ENCODE measurements around the gene STX1B.

The STX1B gene

GRCh38 chr16:31010585-31011325 lies at the start of gene STX1B:
TSS of gene STX1B (minus strand) at chr16:31010638. CDS start at chr16:31010396, 242 bp downstream.
- H3K4me1 ChIP-seq (ENCODE audit: control insufficient read depth, insufficient read depth, low read length): peaks cover 20% of the 10 kb centered on the region
- H3K36me3 ChIP-seq (ENCODE audit: control insufficient read depth, insufficient read depth, low read length): no peaks in the 10 kb centered on the region
- H3K4me3 ChIP-seq (ENCODE audit: low read depth, low read length): peak within 1 kb of the TSS; percentile 71
- H3K9ac ChIP-seq (ENCODE audit: low read length): peak within 1 kb of the TSS; percentile 19
- no peaks in the 10 kb centered on the region for H3K9me3 ChIP-seq (ENCODE audit: control insufficient read depth, insufficient read depth, low read depth, low read length)
- H3K27me3 ChIP-seq (ENCODE audit: control insufficient read depth, insufficient read depth, low read length): peaks cover 17% of the 10 kb centered on the region
- H3K27ac ChIP-seq (ENCODE audit: low read depth, low read length): no peak within 1 kb of the TSS

DNA sequence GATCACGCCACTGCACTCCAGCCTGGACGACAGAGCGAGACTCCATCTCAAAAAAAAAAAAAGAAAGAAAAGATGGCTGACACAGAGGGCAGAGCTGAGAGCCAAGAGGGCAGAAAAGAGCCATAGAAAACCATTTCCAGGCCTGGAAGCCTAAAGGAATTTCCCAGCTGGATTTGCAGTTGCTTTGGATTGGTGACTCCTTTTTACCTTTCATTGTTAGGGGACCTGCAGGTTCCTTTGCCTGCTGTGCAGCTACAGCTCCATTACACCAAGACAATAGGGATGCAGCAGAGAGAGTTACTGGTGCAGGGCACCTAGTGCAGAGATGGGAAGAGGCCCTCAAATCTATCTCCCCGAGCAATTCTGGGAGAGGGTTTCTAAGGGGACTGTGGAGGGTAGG lies 45.2 kb upstream of the STX1B start:
- no peaks in the 10 kb centered on the region for H3K27me3 ChIP-seq (ENCODE audit: control insufficient read depth, insufficient read depth, low read length)

GRCh38 chr16:31052114-31052513 lies 41.7 kb upstream of the STX1B start:
- no peak overlapping the region for H3K4me3 ChIP-seq (ENCODE audit: low read depth, low read length)
- no peaks in the 10 kb centered on the region for H3K4me1 ChIP-seq (ENCODE audit: control insufficient read depth, insufficient read depth, low read length)
- no peak overlapping the region for H3K27ac ChIP-seq (ENCODE audit: low read depth, low read length)
- H3K9me3 ChIP-seq (ENCODE audit: control insufficient read depth, insufficient read depth, low read depth, low read length): no peaks in the 10 kb centered on the region
- H3K27me3 ChIP-seq (ENCODE audit: control insufficient read depth, insufficient read depth, low read length): no peaks in the 10 kb centered on the region
- no peak overlapping the region for H3K9ac ChIP-seq (ENCODE audit: low read length)
- no peaks in the 10 kb centered on the region for H3K36me3 ChIP-seq (ENCODE audit: control insufficient read depth, insufficient read depth, low read length)

More for the DNA sequence above, 45.2 kb upstream of the STX1B start:
- Histone ChIP-seq H3K27ac (ENCODE audit: low read depth, low read length) (no peak overlapping the region), H3K36me3 (ENCODE audit: control insufficient read depth, insufficient read depth, low read length) (peaks cover 8% of the 10 kb centered on the region; the same call in 1 of the 2 replicates), H3K9ac (ENCODE audit: low read length) (no peak overlapping the region), H3K4me3 (ENCODE audit: low read depth, low read length) (no peak overlapping the region), H3K4me1 (ENCODE audit: control insufficient read depth, insufficient read depth, low read length) (no peaks in the 10 kb centered on the region), H3K9me3 (ENCODE audit: control insufficient read depth, insufficient read depth, low read depth, low read length) (no peaks in the 10 kb centered on the region)

- Histone ChIP-seq H3K9ac (ENCODE audit: low read length) (no peak overlapping the region), H3K9me3 (ENCODE audit: control insufficient read depth, insufficient read depth, low read depth, low read length) (no peaks in the 10 kb centered on the region), H3K36me3 (ENCODE audit: control insufficient read depth, insufficient read depth, low read length) (no peaks in the 10 kb centered on the region), H3K27ac (ENCODE audit: low read depth, low read length) (no peak overlapping the region), H3K4me1 (ENCODE audit: control insufficient read depth, insufficient read depth, low read length) (no peaks in the 10 kb centered on the region), H3K27me3 (ENCODE audit: control insufficient read depth, insufficient read depth, low read length) (no peaks in the 10 kb centered on the region), H3K4me3 (ENCODE audit: low read depth, low read length) (no peak overlapping the region)
Observed at GRCh38 chr16:31050280-31051030, 40.0 kb upstream of the STX1B start.

DNA sequence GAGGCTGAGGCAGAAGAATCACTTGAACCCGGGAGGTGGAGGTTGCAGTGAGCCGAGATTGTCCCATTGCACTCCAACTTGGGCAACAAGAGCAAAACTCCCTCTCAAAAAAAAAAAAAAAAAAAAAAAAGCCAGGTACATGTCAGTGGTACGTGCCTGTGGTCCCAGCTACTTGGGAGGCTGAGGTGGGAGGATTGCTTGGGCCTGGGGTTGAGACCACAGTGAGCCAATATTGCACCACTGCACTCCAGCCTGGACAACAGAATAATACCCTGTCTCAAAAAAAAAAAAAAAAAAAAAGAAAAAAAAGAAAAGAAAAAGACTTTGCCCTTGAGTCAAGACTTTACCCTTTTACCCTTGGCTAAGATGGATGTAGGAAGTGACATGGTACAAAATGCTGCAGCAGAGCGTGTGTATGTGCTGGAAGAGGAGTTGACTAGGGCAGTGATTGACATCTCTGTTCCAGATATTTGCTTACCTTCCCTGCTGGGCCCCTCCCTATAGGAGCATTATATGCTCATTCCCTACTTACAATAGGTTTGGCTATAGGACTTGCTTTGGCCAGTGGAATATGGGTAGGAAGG lies 33.6 kb upstream of the STX1B start:
- Histone ChIP-seq H3K27me3 (ENCODE audit: control insufficient read depth, insufficient read depth, low read length) (no peaks in the 10 kb centered on the region), H3K36me3 (ENCODE audit: control insufficient read depth, insufficient read depth, low read length) (peaks cover 12% of the 10 kb centered on the region), H3K4me1 (ENCODE audit: control insufficient read depth, insufficient read depth, low read length) (no peaks in the 10 kb centered on the region), H3K9me3 (ENCODE audit: control insufficient read depth, insufficient read depth, low read depth, low read length) (no peaks in the 10 kb centered on the region), H3K9ac (ENCODE audit: low read length) (no peak overlapping the region), H3K4me3 (ENCODE audit: low read depth, low read length) (no peak overlapping the region), H3K27ac (ENCODE audit: low read depth, low read length) (no peak overlapping the region)

DNA sequence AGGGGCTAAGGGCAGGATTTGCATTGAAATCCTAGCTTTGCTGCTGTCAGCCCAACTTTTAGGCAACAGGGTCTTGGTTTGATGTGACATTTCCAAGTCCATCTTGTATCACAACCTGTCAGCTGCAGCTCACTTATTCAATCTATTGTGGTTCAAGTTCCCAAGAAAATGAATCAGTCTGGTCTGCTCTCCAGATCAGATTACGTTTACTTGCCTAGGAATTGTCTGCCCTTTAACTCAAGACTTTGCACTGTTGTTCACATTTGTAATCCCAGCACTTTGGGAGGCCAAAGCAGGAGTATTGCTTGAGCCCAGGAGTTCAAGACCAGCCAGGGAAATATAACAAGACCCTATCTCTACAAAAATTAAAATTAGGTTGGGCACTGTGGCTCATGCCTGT lies 32.9 kb upstream of the STX1B start:
- Histone ChIP-seq H3K4me3 (ENCODE audit: low read depth, low read length) (no peak overlapping the region), H3K27me3 (ENCODE audit: control insufficient read depth, insufficient read depth, low read length) (no peaks in the 10 kb centered on the region), H3K4me1 (ENCODE audit: control insufficient read depth, insufficient read depth, low read length) (no peaks in the 10 kb centered on the region), H3K9ac (ENCODE audit: low read length) (no peak overlapping the region), H3K27ac (ENCODE audit: low read depth, low read length) (no peak overlapping the region), H3K9me3 (ENCODE audit: control insufficient read depth, insufficient read depth, low read depth, low read length) (no peaks in the 10 kb centered on the region), H3K36me3 (ENCODE audit: control insufficient read depth, insufficient read depth, low read length) (peaks cover 13% of the 10 kb centered on the region)

GRCh38 chr16:31042866-31043265 lies 32.4 kb upstream of the STX1B start:
- peaks cover 13% of the 10 kb centered on the region for H3K36me3 ChIP-seq (ENCODE audit: control insufficient read depth, insufficient read depth, low read length)
- no peaks in the 10 kb centered on the region for H3K27me3 ChIP-seq (ENCODE audit: control insufficient read depth, insufficient read depth, low read length)
- peak overlapping the region; percentile 53; the same call in 1 of the 2 replicates for H3K4me3 ChIP-seq (ENCODE audit: low read depth, low read length)
- no peaks in the 10 kb centered on the region for H3K9me3 ChIP-seq (ENCODE audit: control insufficient read depth, insufficient read depth, low read depth, low read length)
- no peak overlapping the region for H3K27ac ChIP-seq (ENCODE audit: low read depth, low read length)
- no peak overlapping the region for H3K9ac ChIP-seq (ENCODE audit: low read length)
- no peaks in the 10 kb centered on the region for H3K4me1 ChIP-seq (ENCODE audit: control insufficient read depth, insufficient read depth, low read length)

DNA sequence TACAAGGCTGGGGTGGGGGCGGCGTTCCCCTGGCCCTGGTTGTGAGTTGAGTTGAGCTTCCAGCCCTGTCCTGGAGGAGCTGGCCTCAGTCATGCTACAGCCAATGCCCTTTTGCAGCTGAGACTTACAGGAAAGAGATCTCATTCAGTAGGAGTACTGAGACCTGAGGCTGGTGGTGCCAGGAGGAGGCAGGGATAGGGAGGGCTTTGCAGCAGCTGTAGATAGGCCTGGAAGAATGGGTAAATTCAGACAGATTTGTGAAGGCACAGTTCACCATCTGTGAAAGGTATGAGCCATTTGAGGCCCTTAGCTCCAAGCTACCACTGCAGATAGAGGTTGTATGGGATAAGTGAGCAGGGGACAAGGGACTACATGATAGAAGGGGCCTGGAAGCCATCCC lies 28.6 kb upstream of the STX1B start:
- Histone ChIP-seq H3K4me3 (ENCODE audit: low read depth, low read length) (no peak overlapping the region), H3K9ac (ENCODE audit: low read length) (no peak overlapping the region), H3K36me3 (ENCODE audit: control insufficient read depth, insufficient read depth, low read length) (peaks cover 13% of the 10 kb centered on the region), H3K9me3 (ENCODE audit: control insufficient read depth, insufficient read depth, low read depth, low read length) (no peaks in the 10 kb centered on the region), H3K27ac (ENCODE audit: low read depth, low read length) (no peak overlapping the region), H3K27me3 (ENCODE audit: control insufficient read depth, insufficient read depth, low read length) (no peaks in the 10 kb centered on the region), H3K4me1 (ENCODE audit: control insufficient read depth, insufficient read depth, low read length) (no peaks in the 10 kb centered on the region)

DNA sequence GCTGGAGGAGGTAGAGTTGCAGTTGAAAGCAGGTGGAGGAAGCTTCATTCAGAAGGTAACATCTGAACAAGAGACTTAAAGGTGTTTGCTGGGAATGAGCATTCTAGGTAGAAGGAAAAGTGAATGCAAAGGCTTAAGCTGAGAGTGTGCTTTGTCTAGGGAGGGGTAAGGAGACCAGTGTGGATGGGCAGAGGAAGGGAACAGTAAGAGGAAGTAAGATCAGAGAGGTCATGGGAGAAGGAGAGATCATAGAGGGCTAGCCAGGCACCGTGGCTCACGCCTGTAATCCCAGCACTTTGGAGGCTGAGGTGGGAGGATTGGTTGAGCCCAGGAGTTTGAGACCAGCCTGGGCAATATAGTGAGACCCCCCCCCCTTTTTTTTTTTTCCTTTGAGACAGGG lies 26.3 kb upstream of the STX1B start:
- Histone ChIP-seq H3K27ac (ENCODE audit: low read depth, low read length) (no peak overlapping the region), H3K9me3 (ENCODE audit: control insufficient read depth, insufficient read depth, low read depth, low read length) (no peaks in the 10 kb centered on the region), H3K4me1 (ENCODE audit: control insufficient read depth, insufficient read depth, low read length) (peaks cover 5% of the 10 kb centered on the region; the same call in 1 of the 2 replicates), H3K9ac (ENCODE audit: low read length) (no peak overlapping the region), H3K36me3 (ENCODE audit: control insufficient read depth, insufficient read depth, low read length) (peaks cover 13% of the 10 kb centered on the region), H3K27me3 (ENCODE audit: control insufficient read depth, insufficient read depth, low read length) (no peaks in the 10 kb centered on the region), H3K4me3 (ENCODE audit: low read depth, low read length) (no peak overlapping the region)

DNA sequence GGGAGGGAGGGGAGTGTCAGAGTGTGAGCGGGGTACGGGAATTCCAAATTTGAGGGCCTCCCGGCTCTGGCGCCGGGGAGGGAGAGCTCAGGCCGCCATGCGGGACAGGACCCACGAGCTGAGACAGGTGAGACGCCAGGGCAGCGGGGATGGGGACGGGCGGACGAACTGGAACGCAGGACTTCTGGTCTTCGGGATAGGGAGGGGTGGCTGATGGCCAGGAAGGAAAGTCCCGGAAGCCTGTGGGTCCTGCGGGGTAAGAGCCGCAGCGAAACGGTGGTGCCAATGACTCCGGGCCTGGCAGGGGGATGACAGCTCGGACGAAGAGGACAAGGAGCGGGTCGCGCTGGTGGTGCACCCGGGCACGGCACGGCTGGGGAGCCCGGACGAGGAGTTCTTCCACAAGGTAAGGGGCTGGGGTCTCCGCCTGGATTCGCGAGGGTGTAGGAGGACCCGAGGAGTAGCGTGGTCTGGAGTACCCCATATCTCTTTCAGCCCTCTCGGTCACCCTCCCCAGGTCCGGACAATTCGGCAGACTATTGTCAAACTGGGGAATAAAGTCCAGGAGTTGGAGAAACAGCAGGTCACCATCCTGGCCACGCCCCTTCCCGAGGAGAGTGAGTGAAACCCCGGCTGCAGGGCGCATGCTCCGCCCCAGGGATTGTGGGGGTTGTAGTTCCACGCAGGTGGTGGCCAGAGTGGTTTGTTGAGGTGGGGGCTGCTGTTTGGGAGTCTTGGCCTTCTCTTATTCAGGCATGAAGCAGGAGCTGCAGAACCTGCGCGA lies 23.5 kb upstream of the STX1B start:
- peak overlapping the region; percentile 62 for H3K9ac ChIP-seq (ENCODE audit: low read length)
- no peak overlapping the region for H3K27ac ChIP-seq (ENCODE audit: low read depth, low read length)

More for the DNA sequence above, 23.5 kb upstream of the STX1B start:
- H3K27me3 ChIP-seq (ENCODE audit: control insufficient read depth, insufficient read depth, low read length): no peaks in the 10 kb centered on the region
- H3K36me3 ChIP-seq (ENCODE audit: control insufficient read depth, insufficient read depth, low read length): peaks cover under 1% of the 10 kb centered on the region; the same call in 1 of the 2 replicates
- no peaks in the 10 kb centered on the region for H3K9me3 ChIP-seq (ENCODE audit: control insufficient read depth, insufficient read depth, low read depth, low read length)
- H3K4me1 ChIP-seq (ENCODE audit: control insufficient read depth, insufficient read depth, low read length): peaks cover 5% of the 10 kb centered on the region; the same call in 1 of the 2 replicates
- H3K4me3 ChIP-seq (ENCODE audit: low read depth, low read length): peak overlapping the region; percentile 87
